SKM-1 (cell line): ENCODE measurements around the gene LHFPL2.

ENCODE experiments used
- DNase-seq: peaks from one replicate; lab custom pipeline; 2025; ENCODE audit not compliant: unreplicated experiment; lab: John Stamatoyannopoulos, UW

Gene LHFPL2

DNA sequence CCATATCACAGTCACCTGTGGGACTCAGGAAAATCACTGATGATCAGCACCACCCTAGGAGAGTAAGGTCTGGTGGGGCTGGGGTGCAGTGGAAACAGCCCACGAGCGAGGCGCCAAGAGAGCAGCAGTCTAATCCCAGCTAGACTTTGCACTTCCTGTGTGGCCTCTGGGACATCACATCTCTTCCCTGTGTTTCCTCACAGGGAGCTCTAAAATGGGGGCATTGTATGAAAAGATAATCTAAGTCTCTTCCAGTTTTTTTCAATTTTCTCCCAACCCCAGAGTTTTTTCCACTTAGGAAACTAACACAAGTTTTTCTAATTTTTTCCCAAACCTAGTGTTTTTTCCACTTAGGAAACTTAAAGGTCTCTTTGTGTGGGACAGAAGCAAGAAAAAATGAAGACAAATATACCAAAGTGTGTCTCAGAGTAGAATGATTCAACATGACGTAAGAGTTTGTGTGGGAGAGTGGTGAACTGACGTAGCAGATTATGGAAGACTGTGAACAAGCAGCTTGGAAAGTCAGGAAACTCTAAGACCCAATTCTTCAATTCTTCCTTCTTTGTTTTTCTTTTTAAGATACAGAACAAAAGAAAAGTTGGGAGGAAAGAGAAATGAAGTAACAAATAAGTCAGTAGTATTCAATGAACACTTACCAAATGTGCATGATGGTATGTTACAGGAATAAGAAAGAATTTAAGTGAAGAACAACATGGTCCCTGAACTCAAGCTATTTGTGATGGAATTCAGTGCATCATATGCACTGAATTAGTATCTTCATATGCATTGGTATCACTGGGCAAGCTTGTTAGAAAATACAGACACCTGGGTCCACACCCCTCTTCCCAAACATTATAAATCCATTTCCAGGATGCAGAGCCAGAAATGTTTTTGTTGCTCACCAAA lies 51.3 kb downstream of the LHFPL2 start:
- DNase-seq = no peak

DNA sequence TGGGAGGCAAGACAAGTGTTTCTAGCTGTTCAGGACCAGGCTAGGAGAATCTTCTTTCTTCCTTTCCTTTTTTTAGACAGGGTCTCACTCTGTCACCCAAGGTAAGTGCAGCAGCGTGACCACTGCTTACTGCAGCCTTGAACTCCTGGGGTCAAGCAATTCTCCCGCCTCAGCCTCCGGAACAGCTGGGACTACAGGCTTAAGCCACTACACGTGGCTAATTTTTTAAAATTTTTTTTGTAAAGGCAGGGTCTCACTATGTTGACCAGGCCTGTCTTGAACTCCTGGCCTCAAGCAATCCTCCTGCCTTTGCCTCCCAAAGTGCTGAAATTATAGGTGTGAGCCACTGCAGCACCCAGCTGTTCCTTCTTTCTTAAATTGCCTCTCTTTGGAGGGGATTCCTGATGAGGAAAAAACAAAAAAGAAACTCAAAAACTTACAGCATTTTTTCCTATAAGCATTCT lies 53.1 kb downstream of the LHFPL2 start:
- no peak for DNase-seq

GRCh38 chr5:78594610-78595457 lies 53.7 kb downstream of the LHFPL2 start:
- no peak for DNase-seq

DNA sequence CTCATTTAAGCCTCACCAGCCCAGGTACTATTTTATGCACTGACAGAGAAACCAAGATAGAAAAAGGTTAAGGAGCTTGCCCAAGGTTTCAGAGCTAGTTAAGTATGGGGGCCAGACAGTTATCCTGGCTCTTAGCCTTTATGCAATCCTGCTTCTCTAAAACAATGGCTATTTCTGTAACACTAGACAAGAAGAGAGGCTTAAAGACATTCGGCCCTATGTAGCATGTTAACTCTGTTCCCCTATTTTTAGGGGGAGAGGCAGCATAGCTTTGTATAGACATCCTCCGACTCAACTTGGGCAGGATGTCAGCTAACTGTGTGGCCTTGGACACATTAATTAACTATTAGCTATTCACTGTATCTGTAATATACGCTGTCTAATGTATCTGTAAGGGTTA lies 54.6 kb downstream of the LHFPL2 start:
- DNase-seq = no peak

- no peak for DNase-seq
These were observed 55.1 kb downstream of the LHFPL2 start for GRCh38 chr5:78593465-78593864.

DNA sequence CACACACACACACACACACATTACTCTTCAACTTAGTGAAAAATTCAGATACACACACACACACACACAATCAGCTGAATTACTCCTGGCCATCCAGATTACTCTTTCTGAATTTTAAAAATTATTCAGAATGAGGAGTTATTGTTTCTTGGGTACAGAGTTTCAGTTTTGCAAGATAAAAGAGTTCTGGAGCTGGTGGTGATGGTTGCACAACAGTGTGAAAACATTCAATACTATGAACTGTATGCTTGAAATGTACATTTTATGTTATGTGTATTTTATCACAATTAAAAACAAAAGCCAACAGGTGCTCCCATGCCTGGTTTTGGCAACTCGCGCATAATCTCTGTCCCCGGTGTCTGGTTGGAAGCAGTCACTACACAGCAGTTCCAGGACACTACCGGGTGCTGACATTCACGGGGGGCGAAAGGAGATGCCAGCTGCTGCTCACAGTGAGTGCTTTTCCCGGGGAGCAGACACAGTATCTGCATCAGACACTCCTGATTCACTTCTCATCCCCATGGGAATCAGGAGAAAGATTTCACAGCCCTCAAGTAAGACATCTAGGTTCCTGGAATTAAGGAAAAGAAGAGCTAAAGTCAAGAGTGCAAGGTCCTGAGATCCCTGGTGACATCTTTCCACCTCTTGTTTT lies 55.7 kb downstream of the LHFPL2 start:
- no peak for DNase-seq

- peak; percentile 55 for DNase-seq
These were observed 56.4 kb downstream of the LHFPL2 start for GRCh38 chr5:78591972-78592700.

DNA sequence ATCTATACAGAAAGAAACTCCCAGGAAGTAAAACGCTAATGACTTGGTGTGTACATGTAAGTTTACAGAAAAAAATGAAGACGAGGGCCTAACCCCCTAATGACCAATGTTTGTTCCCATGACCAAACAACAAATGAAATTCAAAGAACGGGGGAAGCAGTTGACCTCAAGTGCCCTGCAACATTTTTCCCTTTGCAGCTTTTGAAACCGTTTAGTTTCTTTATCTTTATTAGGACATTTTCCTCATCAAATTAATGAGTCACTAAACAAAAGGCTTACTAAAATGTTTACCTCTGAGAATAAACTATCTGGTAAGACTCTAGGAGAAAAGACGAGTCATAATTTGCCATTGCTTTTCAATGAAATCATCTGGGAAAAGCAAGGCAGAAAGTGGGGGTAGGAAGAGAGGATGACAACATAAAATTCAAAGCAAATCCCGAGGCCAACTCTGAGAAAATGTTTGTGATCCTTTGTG lies 57.4 kb downstream of the LHFPL2 start:
- DNase-seq = no peak

- DNase-seq = no peak
These were observed 58.6 kb downstream of the LHFPL2 start for GRCh38 chr5:78589923-78590322.

- DNase-seq = no peak
These were observed 60.1 kb downstream of the LHFPL2 start for GRCh38 chr5:78588507-78588906.

- peak; percentile 21 for DNase-seq
These were observed 60.7 kb downstream of the LHFPL2 start for GRCh38 chr5:78587775-78588291.

DNA sequence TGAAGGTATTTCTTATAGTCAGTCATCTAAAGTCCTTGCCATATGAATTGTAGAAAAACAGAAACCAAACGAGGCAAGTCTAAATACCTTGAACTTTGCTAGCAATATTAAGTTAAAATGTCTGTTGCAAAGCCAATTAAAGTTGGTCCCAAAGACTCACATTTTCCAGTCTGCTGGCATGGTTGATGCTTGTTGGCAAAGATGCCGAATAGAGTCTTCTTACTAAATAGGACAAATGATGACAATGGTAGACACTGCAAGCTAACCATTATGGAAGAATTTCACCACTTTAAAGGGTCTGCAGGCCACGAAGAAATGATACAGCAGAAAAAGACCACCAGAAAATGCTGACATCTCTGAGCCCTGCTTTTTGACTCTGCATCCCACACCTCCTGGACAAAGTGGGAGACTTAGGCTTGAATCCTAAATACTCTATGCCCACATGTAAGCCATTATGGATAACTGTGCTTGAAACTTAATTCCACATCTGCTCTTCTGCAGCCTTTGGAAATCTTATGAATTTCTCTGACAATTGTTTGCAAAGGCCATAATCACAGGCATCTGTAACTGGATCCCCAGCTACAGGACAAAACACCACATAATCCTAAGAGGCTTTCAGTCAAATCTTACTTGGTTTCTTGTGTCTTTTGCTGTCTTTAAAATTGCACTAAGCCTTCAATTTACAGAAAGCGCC lies 61.3 kb downstream of the LHFPL2 start:
- no peak for DNase-seq

DNA sequence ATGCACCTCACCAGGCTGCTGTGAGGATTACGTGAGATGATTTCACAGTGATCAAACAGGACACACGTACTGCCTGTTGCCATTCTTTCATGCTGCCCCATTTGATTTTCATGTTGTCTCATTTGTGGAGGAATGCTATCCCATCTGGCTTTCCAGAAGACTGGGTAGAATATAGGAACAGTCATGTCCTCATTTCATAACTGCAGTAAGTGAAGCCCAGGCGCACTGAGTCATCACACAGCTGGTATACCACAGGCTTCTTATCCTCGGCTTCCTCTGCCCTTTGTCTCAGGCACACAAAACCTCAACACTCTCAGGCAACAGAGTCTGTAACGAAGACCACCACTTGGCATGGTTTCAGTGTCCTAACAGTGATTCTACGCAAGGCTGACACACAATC lies 62.3 kb downstream of the LHFPL2 start:
- peak; percentile 72 for DNase-seq

- no peak for DNase-seq
These were observed 70.6 kb downstream of the LHFPL2 start for GRCh38 chr5:78578015-78578414.

GRCh38 chr5:78577071-78577807 lies 71.3 kb downstream of the LHFPL2 start:
- no peak for DNase-seq

- DNase-seq = no peak
These were observed 72.2 kb downstream of the LHFPL2 start for GRCh38 chr5:78576376-78576775.

DNA sequence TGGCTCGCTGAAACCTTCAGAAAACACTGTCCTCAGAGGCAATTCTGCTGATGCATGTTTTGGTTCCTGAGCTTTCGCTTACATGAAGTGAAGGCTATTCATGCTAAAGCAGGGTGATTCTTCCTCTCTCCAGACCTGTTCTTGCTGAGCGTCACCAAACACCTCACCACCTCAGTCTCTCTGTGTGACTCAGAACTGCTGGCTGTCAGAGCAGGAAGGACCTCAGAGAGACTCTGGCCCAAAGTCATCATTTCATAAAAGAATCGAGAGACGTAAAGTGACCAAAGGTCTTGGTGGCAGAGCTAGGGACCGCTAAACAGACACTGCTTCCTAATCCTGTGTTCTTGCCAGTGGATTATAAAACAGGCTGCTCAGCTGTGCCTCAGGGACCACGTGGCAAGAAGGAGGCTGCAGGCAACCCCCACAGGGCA lies 73.8 kb downstream of the LHFPL2 start:
- no peak for DNase-seq

DNA sequence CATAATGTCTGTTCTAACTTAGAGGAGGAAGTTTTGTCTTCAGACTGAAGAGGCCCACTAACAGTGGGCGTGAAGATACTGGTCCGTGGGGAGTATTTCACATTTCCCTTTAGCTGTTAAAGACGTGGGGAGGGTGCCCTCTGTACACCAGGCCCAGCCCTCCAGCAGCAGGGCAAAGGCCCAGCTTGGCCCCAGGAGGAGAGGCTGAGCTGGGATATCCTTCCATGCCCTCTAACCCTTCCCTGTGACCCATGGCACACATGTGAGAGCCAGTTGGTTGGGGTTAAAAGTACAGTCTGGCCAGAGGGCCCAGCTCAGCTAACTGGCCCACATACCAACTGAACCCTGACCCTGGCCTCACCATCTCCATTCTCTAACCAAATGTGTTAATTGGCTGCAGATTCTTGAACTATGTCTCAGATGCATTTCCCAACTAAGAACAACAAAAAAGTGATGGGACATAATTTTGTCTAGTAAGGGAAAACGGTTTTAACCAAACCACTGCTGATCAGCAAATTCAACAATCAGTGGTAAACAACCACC lies 74.4 kb downstream of the LHFPL2 start:
- no peak for DNase-seq

GRCh38 chr5:78573318-78573717 lies 75.3 kb downstream of the LHFPL2 start:
- DNase-seq = no peak
